Activated CD8-positive, alpha-beta memory T cell treated with anti-CD3 and anti-CD28 coated beads, Interleukin-2, amount 50 U/mL, for 24 hours (primary cell): ENCODE data around the gene MARK1.
"Not testable (repeated sequence)": the region's sequence is repeated elsewhere in the genome, so short reads cannot be mapped to it uniquely, and the experiment has no call there.

Experiments used
- DNase-seq: peaks from one replicate; pipeline ENCODE4 v3.0.0-alpha.2; 2020; ENCODE audit errors: extremely low read depth

Gene MARK1

GRCh38 chr1:220611100-220611499 is 83.2 kb downstream of the MARK1 start:
- not testable (repeated sequence) for DNase-seq

- DNase-seq, result no peak
Observed at GRCh38 chr1:220616836-220617235, 88.9 kb downstream of the MARK1 start.

GRCh38 chr1:220628431-220628830 is 100.5 kb downstream of the MARK1 start:
- no peak for DNase-seq

- DNase-seq, result no peak
Observed at GRCh38 chr1:220631238-220631815, 103.4 kb downstream of the MARK1 start.

- DNase-seq, result no peak
Observed at GRCh38 chr1:220637759-220638158, 109.8 kb downstream of the MARK1 start.

- no peak for DNase-seq
Observed at GRCh38 chr1:220642285-220642684, 114.3 kb downstream of the MARK1 start.

- no peak for DNase-seq
Observed at GRCh38 chr1:220652995-220653394, 125.1 kb downstream of the MARK1 start.

GRCh38 chr1:220655509-220655908 is 127.6 kb downstream of the MARK1 start:
- no peak for DNase-seq

- no peak for DNase-seq
Observed at GRCh38 chr1:220655961-220656740, 128.2 kb downstream of the MARK1 start.

GRCh38 chr1:220666349-220666748 is 138.4 kb downstream of the MARK1 start:
- DNase-seq, result no peak

- no peak for DNase-seq
Observed at GRCh38 chr1:220669005-220669404, 141.1 kb downstream of the MARK1 start.

- DNase-seq, result no peak
Observed at GRCh38 chr1:220670365-220670764, 142.4 kb downstream of the MARK1 start.

GRCh38 chr1:220673921-220674320 is 146.0 kb downstream of the MARK1 start:
- DNase-seq, result no peak

GRCh38 chr1:220677251-220677650 is 149.3 kb downstream of the MARK1 start:
- DNase-seq, result no peak

- no peak for DNase-seq
Observed at GRCh38 chr1:220680085-220680687, 152.2 kb downstream of the MARK1 start.

GRCh38 chr1:220681220-220681880 is 153.4 kb downstream of the MARK1 start:
- DNase-seq, result no peak

- DNase-seq, result no peak
Observed at GRCh38 chr1:220682901-220683576, 155.1 kb downstream of the MARK1 start.

GRCh38 chr1:220683716-220684115 is 155.8 kb downstream of the MARK1 start:
- DNase-seq, result not testable (repeated sequence)

- DNase-seq, result no peak
Observed at GRCh38 chr1:220684890-220685289, 157.0 kb downstream of the MARK1 start.

GRCh38 chr1:220685879-220686278 is 157.9 kb downstream of the MARK1 start:
- no peak for DNase-seq

- DNase-seq, result no peak
Observed at GRCh38 chr1:220687809-220688208, 159.9 kb downstream of the MARK1 start.

- no peak for DNase-seq
Observed at GRCh38 chr1:220689666-220690065, 161.7 kb downstream of the MARK1 start.
